SK-N-SH (cell line): ENCODE measurements around the gene TAOK1. TPM values are rescaled to one million over a fixed set of nuclear protein-coding genes. Genes with fewer than 3 reads are reported as not detected.

Experiments used
- CTCF ChIA-PET: fragments of 300-600, 350-600 bp; formaldehyde crosslinking; extraction: SDS; loops from one replicate; lab custom pipeline; 2021; lab: Yijun Ruan, JAX
- POLR2A ChIA-PET: fragments of 350-600 bp; sonication (Branson Sonifier 250); formaldehyde crosslinking; extraction: SDS; loops from one replicate; lab custom pipeline; 2020; ENCODE audit warnings: antibody characterized with exemption, inconsistent platforms; lab: Yijun Ruan, JAX
- DNase-seq: peaks from one replicate; pipeline ENCODE4 v3.0.0; 2012
- H2AFZ ChIP-seq: fragments of 200-600 bp; sonication (generic); 2 replicates; pipeline ENCODE4 v1.8.1; 2016; ENCODE audit warnings: antibody characterized with exemption, mild to moderate bottlenecking, low read depth
- H3F3A ChIP-seq: fragments of 200-600 bp; sonication (generic); replicated peaks from 2 replicates; pipeline ENCODE3; 2016; ENCODE audit warnings: antibody characterized with exemption, mild to moderate bottlenecking; ENCODE audit not compliant: insufficient read depth
- H3K27ac ChIP-seq, 2 experiments: fragments of 200-500 bp in 1 of 2; fragments of 200-600 bp in 1 of 2; sonication (Bioruptor generic) in 1 of 2; sonication (generic), shearing (Covaris generic) in 1 of 2; 2 replicates each; pipeline versions ENCODE4 v1.5.1 to v1.6.1; 2014 to 2016; ENCODE audit warnings: low read depth in 2 of 2, inconsistent platforms in 1 of 2, low read length in 1 of 2, mild to moderate bottlenecking in 1 of 2, mixed read lengths in 1 of 2
- H3K27me3 ChIP-seq: fragments of 200-600 bp; sonication (generic), shearing (Covaris generic); 2 replicates; pipeline ENCODE4 v1.6.1; 2016; ENCODE audit warnings: mixed run types; ENCODE audit not compliant: insufficient read depth
- H3K36me3 ChIP-seq, 2 experiments: fragments of 200-500 bp in 1 of 2; fragments of 200-600 bp in 1 of 2; sonication (Bioruptor generic) in 1 of 2; sonication (generic) in 1 of 2; replicated peaks in 1 of 2; 2 replicates each; pipeline versions ENCODE3 to v1.5.1; 2014 to 2016; ENCODE audit warnings: low read length in 1 of 2, mild to moderate bottlenecking in 1 of 2; ENCODE audit not compliant: insufficient read depth in 2 of 2, control insufficient read depth in 1 of 2
- H3K4me1 ChIP-seq, 2 experiments: fragments of 200-500 bp in 1 of 2; fragments of 200-600 bp in 1 of 2; sonication (Bioruptor generic) in 1 of 2; sonication (generic), shearing (Covaris generic) in 1 of 2; 2 replicates each; pipeline versions ENCODE4 v1.5.1 to v1.6.1; 2014 to 2016; ENCODE audit warnings: low read depth in 1 of 2, low read length in 1 of 2, mixed run types in 1 of 2; ENCODE audit not compliant: insufficient read depth in 2 of 2, control insufficient read depth in 1 of 2
- H3K4me2 ChIP-seq: fragments of 200-600 bp; sonication (generic), shearing (Covaris generic); 2 replicates; pipeline ENCODE4 v1.6.1; 2017; ENCODE audit warnings: mixed run types
- H3K4me3 ChIP-seq, 2 experiments: fragments of 200-500 bp in 1 of 2; fragments of 200-600 bp in 1 of 2; sonication (Bioruptor generic) in 1 of 2; sonication (generic), shearing (Covaris generic) in 1 of 2; 2 replicates each; pipeline versions ENCODE4 v1.5.1 to v1.8.1; 2014 to 2016; ENCODE audit warnings: low read depth in 2 of 2, inconsistent platforms in 1 of 2, low read length in 1 of 2, mild to moderate bottlenecking in 1 of 2, mixed read lengths in 1 of 2, moderate library complexity in 1 of 2
- H3K79me2 ChIP-seq: fragments of 200-600 bp; sonication (generic); 2 replicates; pipeline ENCODE4 v1.8.1; 2017; ENCODE audit warnings: mild to moderate bottlenecking; ENCODE audit not compliant: insufficient read depth
- H3K9ac ChIP-seq: fragments of 200-600 bp; sonication (generic); 2 replicates; pipeline ENCODE4 v1.6.1; 2017; ENCODE audit warnings: mixed run types
- H3K9me2 ChIP-seq: fragments of 200-600 bp; sonication (generic); 2 replicates; pipeline ENCODE4 v1.6.1; 2017; ENCODE audit warnings: mixed run types
- H3K9me3 ChIP-seq: fragments of 200-600 bp; sonication (generic); 2 replicates; pipeline ENCODE4 v1.6.1; 2017; ENCODE audit warnings: mixed run types, mild to moderate bottlenecking, moderate library complexity
- H4K20me1 ChIP-seq: fragments of 200-600 bp; sonication (generic); 2 replicates; pipeline ENCODE4 v1.6.1; 2017; ENCODE audit warnings: mild to moderate bottlenecking, mixed run types; ENCODE audit not compliant: insufficient read depth
- EP300 ChIP-seq, 2 experiments: IDR thresholded peaks; 2 replicates each; pipeline versions ENCODE4 v1.4.0 to v1.6.1; 2012; ENCODE audit warnings: borderline replicate concordance in 1 of 2, low read depth in 1 of 2, low read length in 1 of 2
- FOSL2 ChIP-seq: IDR thresholded peaks from 2 replicates; pipeline ENCODE4 v1.4.0; 2012; ENCODE audit warnings: low read depth, mild to moderate bottlenecking, moderate library complexity, borderline replicate concordance
- FOXM1 ChIP-seq: IDR thresholded peaks from 2 replicates; pipeline ENCODE4 v1.4.0; 2012; ENCODE audit warnings: low read depth, mild to moderate bottlenecking
- JUND ChIP-seq: IDR thresholded peaks from 2 replicates; pipeline ENCODE4 v1.4.0; 2012
- MXI1 ChIP-seq: IDR thresholded peaks from 2 replicates; pipeline ENCODE4 v1.6.1; 2012; ENCODE audit warnings: mild to moderate bottlenecking, low read depth, low read length, improper control_type of control experiment
- POLR2AphosphoS5 ChIP-seq: IDR thresholded peaks from 2 replicates; pipeline ENCODE4 v1.6.1; 2012; ENCODE audit warnings: low read depth, low read length
- RAD21 ChIP-seq: IDR thresholded peaks from 2 replicates; pipeline ENCODE4 v1.6.1; 2012; ENCODE audit warnings: mild to moderate bottlenecking, low read length
- SIN3A ChIP-seq: IDR thresholded peaks from 2 replicates; pipeline ENCODE4 v1.6.1; 2012; ENCODE audit warnings: low read depth, mild to moderate bottlenecking, low read length, moderate library complexity, borderline replicate concordance
- SMC3 ChIP-seq: IDR thresholded peaks from 2 replicates; pipeline ENCODE4 v1.6.1; 2012; ENCODE audit warnings: low read depth, low read length, improper control_type of control experiment
- TCF12 ChIP-seq: IDR thresholded peaks from 2 replicates; pipeline ENCODE4 v1.4.0; 2012
- TEAD4 ChIP-seq: IDR thresholded peaks from 2 replicates; pipeline ENCODE4 v1.4.0; 2012; ENCODE audit warnings: mild to moderate bottlenecking, borderline replicate concordance; ENCODE audit not compliant: insufficient read depth
- USF1 ChIP-seq: IDR thresholded peaks from 2 replicates; pipeline ENCODE4 v1.4.0; 2012; ENCODE audit warnings: low read depth, borderline replicate concordance
- YY1 ChIP-seq: IDR thresholded peaks from 2 replicates; pipeline ENCODE4 v1.4.0; 2012; ENCODE audit warnings: low read depth, mild to moderate bottlenecking
- polyA plus RNA-seq, 3 experiments: library from polyadenylated mRNA; depleted of rRNA; stranded (reverse); fragments of >200 nt; gene quantifications; 2 replicates each; pipeline ENCODE4 v1.2.3, GENCODE V29; 2012
- TF ChIP-seq, protein P1 (sequence below): IDR thresholded peaks from 2 replicates; pipeline ENCODE4; 2012

Gene TAOK1
- polyA plus RNA-seq, 1 of the 3 experiments (the other 2 are of a cell fraction), result 5.9 TPM

- Histone ChIP-seq H3K4me1 (peaks cover 0 to 25% of the 10 kb centered on the region in 2 experiments; a peak in 2 of 4 replicates), H3F3A (peaks cover 33% of the 10 kb centered on the region), H3K9me2 (no peaks in the 10 kb centered on the region), H3K79me2 (peaks cover 95% of the 10 kb centered on the region), H4K20me1 (peaks cover 97% of the 10 kb centered on the region), H2AFZ (no peak overlapping the region), H3K9ac (no peak overlapping the region), H3K27me3 (no peaks in the 10 kb centered on the region), H3K4me2 (no peak overlapping the region), H3K27ac (peak overlapping the region in 1 of 2 experiments; percentile 62; a peak in 1 of 4 replicates), H3K4me3 (no peak overlapping the region), H3K9me3 (no peaks in the 10 kb centered on the region), H3K36me3 (peaks cover 0 to 24% of the 10 kb centered on the region in 2 experiments)
- POLR2A ChIA-PET, result no interaction called here
- TF ChIP-seq FOSL2 (no peak), RAD21 (no peak), MXI1 (no peak), EP300 (IDR thresholded peaks at IDR 0.05; ENCODE audit: borderline replicate concordance in 1 of 2, low read depth in 1 of 2, low read length in 1 of 2) (no peak), TEAD4 (no peak), SIN3A (no peak), USF1 (no peak), POLR2AphosphoS5 (no peak), FOXM1 (no peak), SMC3 (no peak)
- no peak for DNase-seq
- CTCF ChIA-PET, result no interaction called here
Observed at GRCh38 chr17:29443041-29443739, 53.0 kb downstream of the TAOK1 start.

DNA sequence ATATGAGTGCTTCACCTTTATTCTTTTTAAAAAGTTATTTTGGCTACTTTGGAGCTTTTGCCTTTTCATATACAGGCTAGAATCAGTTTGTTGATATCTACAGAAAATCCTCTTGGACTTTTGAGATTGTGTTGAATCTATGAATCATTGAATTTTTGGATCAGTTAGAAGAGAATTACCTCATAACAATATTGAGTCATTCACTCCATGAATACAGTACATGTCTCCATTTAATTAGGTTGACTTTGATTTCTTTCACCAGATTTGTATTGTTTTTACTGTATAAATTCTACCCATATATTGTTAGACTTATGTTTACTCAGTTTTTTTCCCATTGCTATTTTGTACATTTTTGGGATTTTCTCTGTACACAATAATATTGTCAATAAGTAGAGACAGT lies 54.4 kb downstream of the TAOK1 start:
- no peak for DNase-seq
- H3K9me3 ChIP-seq, result no peaks in the 10 kb centered on the region
- peak overlapping the region in 1 of 2 experiments; percentile 62; a peak in 2 of 4 replicates for H3K27ac ChIP-seq

More for the DNA sequence above, 54.4 kb downstream of the TAOK1 start:
- Histone ChIP-seq H3K27me3 (no peaks in the 10 kb centered on the region), H3K9me2 (no peaks in the 10 kb centered on the region), H3K79me2 (peaks cover 95% of the 10 kb centered on the region), H3K9ac (no peak overlapping the region), H3K36me3 (peaks cover 0 to 22% of the 10 kb centered on the region in 2 experiments), H3K4me2 (no peak overlapping the region), H2AFZ (no peak overlapping the region), H3F3A (peaks cover 36% of the 10 kb centered on the region), H4K20me1 (peaks cover 95% of the 10 kb centered on the region), H3K4me1 (peaks cover 0 to 25% of the 10 kb centered on the region in 2 experiments; a peak in 2 of 4 replicates), H3K4me3 (no peak overlapping the region)
- TF ChIP-seq POLR2AphosphoS5 (no peak), JUND (peak; percentile 58), TCF12 (0 out of 2 replicates have a peak, but pooled peaks have one; percentile 13), YY1 (no peak), FOSL2 (peak; percentile 68)
- TF ChIP-seq, protein P1, sequence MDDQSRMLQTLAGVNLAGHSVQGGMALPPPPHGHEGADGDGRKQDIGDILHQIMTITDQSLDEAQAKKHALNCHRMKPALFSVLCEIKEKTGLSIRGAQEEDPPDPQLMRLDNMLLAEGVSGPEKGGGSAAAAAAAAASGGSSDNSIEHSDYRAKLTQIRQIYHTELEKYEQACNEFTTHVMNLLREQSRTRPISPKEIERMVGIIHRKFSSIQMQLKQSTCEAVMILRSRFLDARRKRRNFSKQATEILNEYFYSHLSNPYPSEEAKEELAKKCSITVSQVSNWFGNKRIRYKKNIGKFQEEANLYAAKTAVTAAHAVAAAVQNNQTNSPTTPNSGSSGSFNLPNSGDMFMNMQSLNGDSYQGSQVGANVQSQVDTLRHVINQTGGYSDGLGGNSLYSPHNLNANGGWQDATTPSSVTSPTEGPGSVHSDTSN, result peak; percentile 31; the same call in 1 of the 2 replicates
- ChIA-PET CTCF (interaction anchor here (0.7 to 1.0 kb wide), 2 partner anchors 10 to 146 kb away, joined by 3 to 4 read pairs; no protein-coding TSS in a partner anchor), POLR2A (no interaction called here)
